HFFc6 (cell line): ENCODE results near the gene NLRP14. TPM values are rescaled to one million over a fixed set of nuclear protein-coding genes. Genes with fewer than 3 reads are reported as not detected.
A peak's percentile ranks its signal among the peaks of the same experiment; 100 is the strongest.

Experiments used
- DNase-seq: peaks from one replicate; pipeline ENCODE4 v3.0.0-alpha.2; 2018
- H3K27ac Mint-ChIP-seq: 2 replicates; pipeline ENCODE4 v1.8.0; 2020; ENCODE audit warnings: mild to moderate bottlenecking, mixed read lengths
- H3K27me3 Mint-ChIP-seq: 2 replicates; pipeline ENCODE4 v1.8.0; 2021; ENCODE audit warnings: mild to moderate bottlenecking, moderate library complexity, mixed read lengths; ENCODE audit not compliant: insufficient read depth
- H3K36me3 Mint-ChIP-seq: 2 replicates; pipeline ENCODE4 v1.8.0; 2021; ENCODE audit warnings: low read depth, mixed read lengths
- H3K4me1 Mint-ChIP-seq: 2 replicates; pipeline ENCODE4 v1.8.0; 2020; ENCODE audit warnings: low read depth, mixed read lengths
- H3K4me3 Mint-ChIP-seq: 2 replicates; pipeline ENCODE4 v1.8.0; 2020; ENCODE audit warnings: mild to moderate bottlenecking, moderate library complexity, mixed read lengths
- H3K9me3 Mint-ChIP-seq: 2 replicates; pipeline ENCODE4 v1.8.0; 2020; ENCODE audit warnings: mild to moderate bottlenecking, mixed read lengths
- CTCF ChIP-seq: fragments of 200-600 bp; sonication (generic); IDR thresholded peaks from 2 replicates; pipeline ENCODE4 v1.5.0; 2021; ENCODE audit warnings: antibody characterized with exemption, mild to moderate bottlenecking
- total RNA-seq, 6 experiments: library from RNA; stranded (reverse); fragmentation: NEBNext Ultra II Directional; extraction: Animal tissue kit (Norgen Biotek cat#: 25700); gene quantifications; 2 replicates in 1 of 6; 3 replicates in 5 of 6; pipeline ENCODE4 v1.2.3, GENCODE V29; 2021

NLRP14 gene
- total RNA-seq, 6 experiments from 2014 or later, result 0.06 TPM; not detected in 5

DNA sequence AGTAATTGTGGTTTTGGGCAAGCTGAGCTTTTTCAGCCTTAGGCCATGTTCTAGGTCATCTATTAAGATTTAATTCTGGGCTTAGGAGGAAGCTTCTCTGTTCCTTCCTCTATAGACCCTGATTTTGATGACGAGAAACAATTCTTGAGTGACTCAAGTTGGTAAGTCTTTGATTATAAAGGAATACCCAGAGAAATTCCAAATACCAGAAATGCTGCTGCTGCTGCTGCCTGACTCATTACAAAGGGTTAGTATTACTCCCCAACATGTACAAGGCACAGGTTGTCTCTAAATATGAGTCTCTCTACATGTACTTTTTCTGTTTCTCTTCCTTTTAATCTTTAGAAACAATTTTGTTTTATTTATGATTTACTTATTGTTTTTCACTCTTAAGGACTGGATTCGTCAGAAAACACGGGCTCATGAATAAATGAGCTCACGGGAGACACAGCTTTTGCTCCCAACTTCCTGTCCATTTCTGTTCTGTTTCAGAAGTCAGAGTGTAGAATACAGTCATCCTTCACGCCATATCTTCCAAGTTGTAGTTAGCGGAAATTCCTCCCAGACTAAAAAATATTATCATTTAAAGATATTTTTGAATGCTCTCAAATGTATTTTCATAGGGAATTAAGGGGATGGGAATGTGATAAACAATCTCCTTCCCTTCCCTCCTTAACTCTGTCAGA is 36.7 kb downstream of the NLRP14 start:
- no peak for TF ChIP-seq CTCF
- Mint-ChIP-seq H3K36me3 (no peaks in the 10 kb centered on the region), H3K27me3 (no peaks in the 10 kb centered on the region), H3K4me3 (no peak overlapping the region), H3K4me1 (no peaks in the 10 kb centered on the region), H3K27ac (no peak overlapping the region), H3K9me3 (no peaks in the 10 kb centered on the region)
- DNase-seq, result no peak

- H3K27ac Mint-ChIP-seq, result no peak overlapping the region
- H3K27me3 Mint-ChIP-seq, result no peaks in the 10 kb centered on the region; the same call in 1 of the 2 replicates
- no peak for TF ChIP-seq CTCF
- no peaks in the 10 kb centered on the region for H3K4me1 Mint-ChIP-seq
- DNase-seq, result no peak
- no peaks in the 10 kb centered on the region for H3K36me3 Mint-ChIP-seq
- no peak overlapping the region for H3K4me3 Mint-ChIP-seq
- H3K9me3 Mint-ChIP-seq, result no peaks in the 10 kb centered on the region
These were observed 37.4 kb downstream of the NLRP14 start for GRCh38 chr11:7057641-7058040.

- H3K4me1 Mint-ChIP-seq, result no peaks in the 10 kb centered on the region
- H3K27ac Mint-ChIP-seq, result no peak overlapping the region
- 0 out of 2 replicates have a peak, but pooled peaks cover 2% of the 10 kb centered on the region for H3K9me3 Mint-ChIP-seq
- H3K4me3 Mint-ChIP-seq, result no peak overlapping the region
- DNase-seq, result peak; percentile 77
- no peak for TF ChIP-seq CTCF
- H3K27me3 Mint-ChIP-seq, result no peaks in the 10 kb centered on the region; the same call in 1 of the 2 replicates
- H3K36me3 Mint-ChIP-seq, result no peaks in the 10 kb centered on the region
These were observed 40.6 kb downstream of the NLRP14 start for GRCh38 chr11:7060868-7061267.

GRCh38 chr11:7062534-7062933 is 42.3 kb downstream of the NLRP14 start:
- peaks cover 10% of the 10 kb centered on the region for H3K9me3 Mint-ChIP-seq
- H3K27ac Mint-ChIP-seq, result no peak overlapping the region
- no peak overlapping the region for H3K4me3 Mint-ChIP-seq
- no peaks in the 10 kb centered on the region; the same call in 1 of the 2 replicates for H3K27me3 Mint-ChIP-seq
- no peaks in the 10 kb centered on the region for H3K4me1 Mint-ChIP-seq
- DNase-seq, result no peak
- H3K36me3 Mint-ChIP-seq, result no peaks in the 10 kb centered on the region
- TF ChIP-seq CTCF, result no peak

DNA sequence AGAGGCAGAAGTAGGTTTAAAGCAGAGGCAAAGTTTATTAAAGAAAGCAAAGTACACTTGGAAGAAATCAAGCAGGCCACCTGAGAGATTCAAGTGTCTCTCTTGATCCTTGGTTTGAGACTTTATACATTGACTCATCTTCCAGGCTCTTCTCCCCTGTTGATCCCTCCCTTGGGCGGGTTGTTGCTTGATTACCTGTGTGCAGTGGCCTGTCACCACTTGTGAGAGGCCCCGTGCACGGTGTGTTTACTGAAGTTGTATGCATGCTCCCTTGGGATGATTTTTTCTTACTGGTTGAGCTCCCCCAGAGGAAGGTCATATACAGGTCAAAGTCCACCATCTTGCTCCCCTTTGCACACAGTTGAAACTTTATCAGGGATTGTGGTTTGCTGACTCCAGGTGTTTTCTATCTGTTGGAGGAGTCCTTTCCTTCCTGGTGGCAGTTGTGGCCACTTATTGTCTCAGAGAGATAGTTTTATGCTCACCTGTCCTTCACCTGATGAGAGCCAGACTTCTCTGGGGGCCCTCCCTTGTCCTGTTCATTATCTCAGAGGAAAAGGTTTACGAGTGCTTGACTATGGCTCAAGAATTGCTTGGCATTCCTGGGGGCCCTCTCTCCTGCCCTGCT is 52.2 kb downstream of the NLRP14 start:
- no peak for TF ChIP-seq CTCF
- H3K27me3 Mint-ChIP-seq, result no peaks in the 10 kb centered on the region; the same call in 1 of the 2 replicates

More for the DNA sequence above, 52.2 kb downstream of the NLRP14 start:
- no peaks in the 10 kb centered on the region for H3K4me1 Mint-ChIP-seq
- H3K9me3 Mint-ChIP-seq, result peaks cover 12% of the 10 kb centered on the region; the same call in 1 of the 2 replicates
- H3K4me3 Mint-ChIP-seq, result no peak overlapping the region
- DNase-seq, result no peak
- no peak overlapping the region for H3K27ac Mint-ChIP-seq
- H3K36me3 Mint-ChIP-seq, result no peaks in the 10 kb centered on the region; the same call in 1 of the 2 replicates
